ENCODE measurements around the gene DPP4. TPM values are rescaled to one million over a fixed set of nuclear protein-coding genes. Genes with fewer than 3 reads are reported as not detected.

DPP4 gene
- polyA plus RNA-seq, 3 donors = 0.46 TPM; not detected in 2

DNA sequence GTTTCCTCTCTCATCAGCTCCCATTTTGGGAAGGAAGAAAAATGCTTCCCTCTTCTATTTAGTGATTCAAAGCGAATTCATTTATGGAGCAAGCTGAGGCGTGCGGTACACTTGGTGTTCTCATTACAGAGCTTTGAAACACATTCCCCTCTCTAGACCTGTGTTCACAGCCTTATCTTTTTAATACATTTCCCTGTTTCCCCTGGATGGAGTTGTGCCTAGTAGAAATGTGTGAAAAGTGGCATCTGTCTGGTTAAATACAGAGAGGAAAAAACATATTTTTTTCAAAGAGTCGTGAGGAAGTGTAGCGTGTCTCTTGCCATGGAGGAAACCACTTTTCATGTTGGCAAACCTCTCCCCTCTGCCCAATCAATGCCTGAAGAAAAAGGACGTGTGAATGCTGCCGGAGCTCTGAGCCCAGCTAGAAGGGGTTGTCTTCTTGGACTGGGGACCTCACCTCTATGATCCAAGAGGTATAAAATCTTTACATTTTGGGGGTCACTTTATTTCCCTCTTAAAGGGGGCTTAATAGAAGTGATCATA is 52.4 kb downstream of the DPP4 start:
- Histone ChIP-seq H3K4me2 (replicated peaks; ENCODE audit: extremely low read depth, low read length, poor library complexity, severe bottlenecking) (no peak overlapping the region), H4K20me1 (ENCODE audit: insufficient read depth, low read length) (no peaks in the 10 kb centered on the region), H3K27me3 (ENCODE audit: control insufficient read depth in 2 of 2, insufficient read depth in 2 of 2, low read length in 2 of 2) (no peaks in the 10 kb centered on the region), H3K27ac (ENCODE audit: low read depth in 1 of 2, low read length in 2 of 2) (no peak overlapping the region), H3K9me3 (replicated peaks in 1 of 2; ENCODE audit: control insufficient read depth in 1 of 2, insufficient read depth in 1 of 2, low read length in 2 of 2) (no peaks in the 10 kb centered on the region), H3K9ac (ENCODE audit: insufficient read depth, low read length, poor library complexity, severe bottlenecking) (no peak overlapping the region), H3K79me2 (ENCODE audit: insufficient read depth, low read length) (no peaks in the 10 kb centered on the region), H2AFZ (ENCODE audit: insufficient read depth, low read depth, low read length, poor library complexity, severe bottlenecking) (no peak overlapping the region), H3K4me3 (replicated peaks in 1 of 3; ENCODE audit: low read depth in 2 of 3, low read length in 3 of 3) (no peak overlapping the region), H3K4me1 (ENCODE audit: control insufficient read depth in 1 of 2, insufficient read depth in 2 of 2, low read length in 2 of 2) (no peaks in the 10 kb centered on the region), H3K36me3 (replicated peaks in 1 of 2; ENCODE audit: control insufficient read depth in 1 of 2, insufficient read depth in 2 of 2, low read length in 2 of 2) (no peaks in the 10 kb centered on the region)
- Mint-ChIP-seq H3K36me3 (no peaks in the 10 kb centered on the region), H3K27me3 (ENCODE audit: low read depth in 3 of 3) (peaks cover 0 to 5% (median 0%) of the 10 kb centered on the region in 3 donors), H3K27ac (no peak overlapping the region), H3K4me3 (no peak overlapping the region), H3K4me1 (no peaks in the 10 kb centered on the region), H3K9me3 (peaks cover 0 to 4% (median 0%) of the 10 kb centered on the region in 7 donors)
- TF ChIP-seq, protein P1, sequence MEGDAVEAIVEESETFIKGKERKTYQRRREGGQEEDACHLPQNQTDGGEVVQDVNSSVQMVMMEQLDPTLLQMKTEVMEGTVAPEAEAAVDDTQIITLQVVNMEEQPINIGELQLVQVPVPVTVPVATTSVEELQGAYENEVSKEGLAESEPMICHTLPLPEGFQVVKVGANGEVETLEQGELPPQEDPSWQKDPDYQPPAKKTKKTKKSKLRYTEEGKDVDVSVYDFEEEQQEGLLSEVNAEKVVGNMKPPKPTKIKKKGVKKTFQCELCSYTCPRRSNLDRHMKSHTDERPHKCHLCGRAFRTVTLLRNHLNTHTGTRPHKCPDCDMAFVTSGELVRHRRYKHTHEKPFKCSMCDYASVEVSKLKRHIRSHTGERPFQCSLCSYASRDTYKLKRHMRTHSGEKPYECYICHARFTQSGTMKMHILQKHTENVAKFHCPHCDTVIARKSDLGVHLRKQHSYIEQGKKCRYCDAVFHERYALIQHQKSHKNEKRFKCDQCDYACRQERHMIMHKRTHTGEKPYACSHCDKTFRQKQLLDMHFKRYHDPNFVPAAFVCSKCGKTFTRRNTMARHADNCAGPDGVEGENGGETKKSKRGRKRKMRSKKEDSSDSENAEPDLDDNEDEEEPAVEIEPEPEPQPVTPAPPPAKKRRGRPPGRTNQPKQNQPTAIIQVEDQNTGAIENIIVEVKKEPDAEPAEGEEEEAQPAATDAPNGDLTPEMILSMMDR (IDR thresholded peaks at IDR 0.05) = no peak
- no CpG with 5 or more reads among the region's 7 CpGs for WGBS (ENCODE audit: insufficient coverage)
- intact Hi-C loops (cut with micrococcal nuclease) = no loop called here
- no peak for DNase-seq

- TF ChIP-seq, protein P1 (IDR thresholded peaks at IDR 0.05) = no peak
- no peak overlapping the region for H3K9ac ChIP-seq (ENCODE audit: insufficient read depth, low read length, poor library complexity, severe bottlenecking)
- H3K27ac Mint-ChIP-seq = no peak overlapping the region
- H3K4me3 ChIP-seq (replicated peaks in 1 of 3; ENCODE audit: low read depth in 2 of 3, low read length in 3 of 3) = no peak overlapping the region
- no peak overlapping the region for H3K4me3 Mint-ChIP-seq
- H3K36me3 Mint-ChIP-seq = peaks cover 0 to 1% of the 10 kb centered on the region in 2 donors
- no peaks in the 10 kb centered on the region for H3K9me3 ChIP-seq (replicated peaks in 1 of 2; ENCODE audit: control insufficient read depth in 1 of 2, insufficient read depth in 1 of 2, low read length in 2 of 2)
- no peaks in the 10 kb centered on the region for H3K79me2 ChIP-seq (ENCODE audit: insufficient read depth, low read length)
- H4K20me1 ChIP-seq (ENCODE audit: insufficient read depth, low read length) = no peaks in the 10 kb centered on the region
- H2AFZ ChIP-seq (ENCODE audit: insufficient read depth, low read depth, low read length, poor library complexity, severe bottlenecking) = no peak overlapping the region
- intact Hi-C loops (cut with micrococcal nuclease) = loop anchor here in 1 of 2 donors (5.0 kb wide), 1 partner anchor 94 kb away; no protein-coding TSS in a partner anchor
- no peaks in the 10 kb centered on the region for H3K27me3 ChIP-seq (ENCODE audit: control insufficient read depth in 2 of 2, insufficient read depth in 2 of 2, low read length in 2 of 2)
- no peak overlapping the region for H3K27ac ChIP-seq (ENCODE audit: low read depth in 1 of 2, low read length in 2 of 2)
- WGBS (ENCODE audit: insufficient coverage) = no CpG with 5 or more reads among the region's 8 CpGs
- no peak overlapping the region for H3K4me2 ChIP-seq (replicated peaks; ENCODE audit: extremely low read depth, low read length, poor library complexity, severe bottlenecking)
- no peaks in the 10 kb centered on the region for H3K36me3 ChIP-seq (replicated peaks in 1 of 2; ENCODE audit: control insufficient read depth in 1 of 2, insufficient read depth in 2 of 2, low read length in 2 of 2)
- H3K27me3 Mint-ChIP-seq (ENCODE audit: low read depth in 3 of 3) = peaks cover 0 to 3% (median 0%) of the 10 kb centered on the region in 3 donors
- peaks cover 0 to 4% (median 0%) of the 10 kb centered on the region in 7 donors for H3K9me3 Mint-ChIP-seq
- H3K4me1 ChIP-seq (ENCODE audit: control insufficient read depth in 1 of 2, insufficient read depth in 2 of 2, low read length in 2 of 2) = peaks cover 7 to 15% of the 10 kb centered on the region in 2 donors
- H3K4me1 Mint-ChIP-seq = peaks cover 14% of the 10 kb centered on the region
- DNase-seq = no peak
Observed at GRCh38 chr2:162018530-162018929, 55.5 kb downstream of the DPP4 start.

All from CD14-positive monocyte (primary cell).